AG09319 (cell line): ENCODE data around the gene EML4.

ENCODE experiments used
- DNase-seq: peaks from one replicate; pipeline ENCODE4 v3.0.0-alpha.2; 2010; ENCODE audit warnings: low read depth; ENCODE audit errors: extremely low read depth
- TF ChIP-seq, protein P1 (sequence below): IDR thresholded peaks from 2 replicates; pipeline ENCODE4 v1.5.1; 2011; ENCODE audit warnings: low read depth, mild to moderate bottlenecking, inconsistent platforms, low read length, moderate library complexity

Gene EML4

GRCh38 chr2:42161444-42161843 is 7.7 kb upstream of the EML4 start:
- TF ChIP-seq, protein P1, sequence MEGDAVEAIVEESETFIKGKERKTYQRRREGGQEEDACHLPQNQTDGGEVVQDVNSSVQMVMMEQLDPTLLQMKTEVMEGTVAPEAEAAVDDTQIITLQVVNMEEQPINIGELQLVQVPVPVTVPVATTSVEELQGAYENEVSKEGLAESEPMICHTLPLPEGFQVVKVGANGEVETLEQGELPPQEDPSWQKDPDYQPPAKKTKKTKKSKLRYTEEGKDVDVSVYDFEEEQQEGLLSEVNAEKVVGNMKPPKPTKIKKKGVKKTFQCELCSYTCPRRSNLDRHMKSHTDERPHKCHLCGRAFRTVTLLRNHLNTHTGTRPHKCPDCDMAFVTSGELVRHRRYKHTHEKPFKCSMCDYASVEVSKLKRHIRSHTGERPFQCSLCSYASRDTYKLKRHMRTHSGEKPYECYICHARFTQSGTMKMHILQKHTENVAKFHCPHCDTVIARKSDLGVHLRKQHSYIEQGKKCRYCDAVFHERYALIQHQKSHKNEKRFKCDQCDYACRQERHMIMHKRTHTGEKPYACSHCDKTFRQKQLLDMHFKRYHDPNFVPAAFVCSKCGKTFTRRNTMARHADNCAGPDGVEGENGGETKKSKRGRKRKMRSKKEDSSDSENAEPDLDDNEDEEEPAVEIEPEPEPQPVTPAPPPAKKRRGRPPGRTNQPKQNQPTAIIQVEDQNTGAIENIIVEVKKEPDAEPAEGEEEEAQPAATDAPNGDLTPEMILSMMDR: no peak
- DNase-seq: no peak

DNA sequence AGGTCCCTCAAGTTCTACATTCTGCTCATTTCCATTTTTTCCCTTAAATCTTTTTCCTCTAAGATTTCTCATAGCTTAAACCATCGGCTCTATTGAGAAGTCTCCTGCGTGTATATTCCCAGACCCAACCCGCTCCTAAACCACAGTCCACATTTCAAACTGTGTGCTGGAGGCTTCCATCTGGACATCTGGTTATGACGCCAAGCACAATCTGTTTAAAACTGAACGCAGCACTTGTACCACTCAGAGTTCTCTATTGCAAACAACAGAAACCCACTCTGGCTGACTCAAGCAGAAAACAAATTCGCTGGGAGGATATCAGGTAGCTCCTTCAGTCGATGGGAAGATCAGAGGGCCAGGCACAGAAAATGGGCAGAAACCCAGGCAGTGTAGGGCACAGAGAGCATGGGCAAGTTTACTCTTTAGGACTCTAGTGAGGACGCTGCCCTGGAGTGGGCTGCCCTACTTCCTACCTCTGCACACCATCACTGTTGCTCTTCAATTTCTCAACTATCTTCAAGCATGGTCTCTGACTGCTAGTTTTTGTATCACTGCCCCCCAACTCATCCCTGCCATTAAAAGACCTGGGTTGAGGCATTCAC is 5.6 kb upstream of the EML4 start:
- TF ChIP-seq, protein P1: no peak
- DNase-seq: no peak

GRCh38 chr2:42164046-42164445 is 5.1 kb upstream of the EML4 start:
- TF ChIP-seq, protein P1: no peak
- DNase-seq: no peak

- TF ChIP-seq, protein P1: no peak
- DNase-seq: no peak
Observed at GRCh38 chr2:42164971-42165370, 4.2 kb upstream of the EML4 start.

DNA sequence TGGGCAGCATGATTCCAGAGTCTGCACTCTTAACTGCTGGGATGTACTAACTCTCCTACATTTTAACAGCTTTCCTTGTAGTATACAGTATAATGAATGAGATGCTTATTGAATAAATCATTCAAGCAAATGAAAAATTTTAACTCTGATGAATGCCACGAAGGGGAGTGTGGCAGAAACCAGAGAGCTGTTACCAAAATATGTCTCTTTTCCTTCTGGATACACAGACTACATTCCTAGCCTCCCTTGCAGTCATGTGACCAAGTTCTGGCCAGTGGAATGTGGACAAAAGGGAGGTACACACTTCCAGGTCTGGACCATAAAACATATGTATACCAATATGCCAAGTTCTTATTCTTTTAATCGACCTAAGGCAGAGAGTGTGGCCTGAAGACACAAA is 1.7 kb upstream of the EML4 start:
- TF ChIP-seq, protein P1: no peak
- DNase-seq: no peak

DNA sequence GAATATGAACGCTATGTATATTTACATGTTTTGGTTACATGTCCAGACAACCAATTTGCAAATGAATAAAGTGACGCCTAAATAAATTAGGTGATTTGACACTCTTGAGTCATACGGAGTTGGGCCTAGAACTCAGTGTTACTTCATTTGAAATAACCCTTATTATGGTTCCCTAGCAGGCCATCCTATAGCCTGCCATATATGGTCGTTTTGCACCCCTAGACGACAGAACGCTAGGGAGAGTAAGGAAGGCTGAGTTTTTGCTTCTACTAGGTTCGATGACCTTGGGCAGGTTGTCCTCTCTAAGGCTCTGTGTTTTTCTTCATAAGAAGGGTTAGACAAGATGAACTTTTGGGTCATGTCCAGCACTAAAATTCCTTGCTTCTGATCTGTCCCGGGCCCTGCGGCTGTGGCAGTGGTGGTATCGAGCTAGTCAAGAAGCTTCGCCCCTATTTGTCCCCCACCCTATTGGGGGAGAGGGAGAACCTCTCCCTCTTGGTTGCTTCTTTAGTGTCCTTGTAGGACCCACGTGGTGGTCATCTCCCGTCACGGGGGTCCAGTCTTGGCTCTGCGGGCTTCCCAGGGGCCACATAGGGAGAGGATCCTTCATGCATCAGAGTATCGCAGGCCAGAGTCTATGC is 574 bp upstream of the EML4 start:
- DNase-seq: no peak
- TF ChIP-seq, protein P1: no peak

DNA sequence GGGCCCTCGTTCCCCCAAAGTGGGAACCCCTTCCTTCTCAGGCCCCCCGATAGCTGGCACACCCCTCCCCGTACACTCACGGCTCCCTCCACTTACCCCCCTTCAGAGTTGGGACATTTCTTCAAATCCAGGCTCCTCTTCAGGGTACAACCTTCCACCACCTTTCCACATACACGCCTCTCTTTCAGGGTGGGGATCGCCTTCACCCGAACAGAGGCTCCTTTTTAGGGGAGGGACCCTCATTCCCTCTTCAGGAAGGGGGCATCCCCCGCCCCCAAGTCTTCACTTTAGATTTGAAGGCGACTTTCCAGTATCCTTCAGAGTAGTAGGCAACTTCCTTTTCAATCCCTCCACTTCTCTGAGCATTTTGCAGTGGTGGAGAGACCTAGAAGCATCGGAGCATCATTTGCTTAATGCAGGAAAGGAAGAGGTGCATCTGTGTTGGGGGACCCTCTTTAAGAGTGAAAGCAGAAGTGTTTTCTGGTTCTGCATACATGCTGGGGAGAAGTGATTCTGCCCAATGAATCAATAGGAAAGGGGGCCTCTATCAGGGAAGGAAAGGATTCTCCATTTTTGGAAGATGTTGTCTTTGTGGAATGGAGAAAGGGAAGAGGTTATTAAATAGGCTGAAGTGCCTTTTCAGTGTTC is 845 bp downstream of the EML4 start:
- TF ChIP-seq, protein P1: no peak
- no peak for DNase-seq
